CD4-positive, alpha-beta T cell (primary cell): Measurements from ENCODE around the gene POLA2. TPM values are rescaled to one million over a fixed set of nuclear protein-coding genes. Genes with fewer than 3 reads are reported as not detected.

Source experiments
- ATAC-seq: fragments of 200-7000 bp; cut with Tn5 transposase; one replicate; pipeline ENCODE4 v1.10.0; 2022; ENCODE audit warnings: mild to moderate bottlenecking; ENCODE audit not compliant: poor library complexity
- CTCF ChIA-PET: fragments of 350-600 bp; sonication (Branson Sonifier 250); formaldehyde crosslinking; loops from one replicate; lab custom pipeline; 2021; ENCODE audit warnings: antibody characterized with exemption, inconsistent platforms; lab: Charles Lee
- POLR2A ChIA-PET: fragments of 350-600 bp; sonication (Branson Sonifier 250); formaldehyde crosslinking; loops from one replicate; lab custom pipeline; 2021; ENCODE audit warnings: antibody characterized with exemption, inconsistent platforms; lab: Charles Lee
- DNase-seq, 14 experiments: peaks; one replicate each; pipeline ENCODE4 v3.0.0-alpha.2; 2013 to 2020; ENCODE audit warnings: mixed read lengths in 2 of 14
- H3K27ac ChIP-seq, 2 donors: one replicate each; pipeline versions ENCODE4 v1.5.1 to v1.7.0; 2013; ENCODE audit warnings: low read length in 2 of 2, low read depth in 1 of 2, mild to moderate bottlenecking in 1 of 2
- H3K27me3 ChIP-seq, 2 experiments: 1 replicate in 1 of 2; 2 replicates in 1 of 2; pipeline versions ENCODE4 v1.6.1 to v1.7.0; 2013; ENCODE audit warnings: low read length in 2 of 2, control low read depth in 1 of 2, mild to moderate bottlenecking in 1 of 2, moderate library complexity in 1 of 2; ENCODE audit not compliant: insufficient read depth in 2 of 2, control insufficient read depth in 1 of 2
- H3K36me3 ChIP-seq: one replicate; pipeline ENCODE4 v1.6.1; 2013; ENCODE audit warnings: low read length, control low read depth; ENCODE audit not compliant: insufficient read depth
- H3K4me1 ChIP-seq: one replicate; pipeline ENCODE4 v1.6.1; 2013; ENCODE audit warnings: low read length, control low read depth; ENCODE audit not compliant: insufficient read depth
- H3K4me3 ChIP-seq: one replicate; pipeline ENCODE4 v1.5.1; 2013; ENCODE audit warnings: mild to moderate bottlenecking, low read length, moderate library complexity
- H3K9me3 ChIP-seq, 2 experiments: 1 replicate in 1 of 2; 2 replicates in 1 of 2; pipeline versions ENCODE4 v1.6.1 to v1.7.0; 2013; ENCODE audit warnings: low read length in 2 of 2, mild to moderate bottlenecking in 2 of 2, control low read depth in 1 of 2, moderate library complexity in 1 of 2; ENCODE audit not compliant: control insufficient read depth in 1 of 2, insufficient read depth in 1 of 2
- H3K27ac Mint-ChIP-seq: one replicate; pipeline ENCODE4 v1.8.0; 2020; ENCODE audit warnings: mixed read lengths
- H3K27me3 Mint-ChIP-seq: one replicate; pipeline ENCODE4 v1.8.0; 2021; ENCODE audit warnings: mixed read lengths
- H3K36me3 Mint-ChIP-seq: one replicate; pipeline ENCODE4 v1.8.0; 2021; ENCODE audit warnings: low read depth, mixed read lengths
- H3K4me1 Mint-ChIP-seq: one replicate; pipeline ENCODE4 v1.8.0; 2021; ENCODE audit warnings: low read depth, mixed read lengths
- H3K4me3 Mint-ChIP-seq: one replicate; pipeline ENCODE4 v1.8.0; 2020; ENCODE audit warnings: mild to moderate bottlenecking, mixed read lengths
- H3K9me3 Mint-ChIP-seq: one replicate; pipeline ENCODE4 v1.8.0; 2020; ENCODE audit warnings: mixed read lengths
- intact Hi-C, 2 experiments: fragments of 100-400 bp; cut with DNase I in 1 of 2; cut with micrococcal nuclease in 1 of 2; formaldehyde crosslinking; loops; one replicate each; pipeline versions ENCODE4 v1.15.1 to v1.9.0; 2023 to 2025; cut with DNase I, micrococcal nuclease
- total RNA-seq, 174 experiments: library from RNA in 2 of 174; stranded (reverse) in 2 of 174; gene quantifications; one replicate each; pipeline ENCODE4 v1.2.3 and lab custom pipeline; 2021 to 2026
- TF ChIP-seq, protein P1 (sequence below): fragments of 200-600 bp; IDR thresholded peaks from one replicate; pipeline ENCODE4 v1.8.0; 2022; ENCODE audit warnings: antibody characterized with exemption, mild to moderate bottlenecking

Gene POLA2
- total RNA-seq, 2 experiments from 2014 or later: 9.6 to 10.6 TPM

DNA sequence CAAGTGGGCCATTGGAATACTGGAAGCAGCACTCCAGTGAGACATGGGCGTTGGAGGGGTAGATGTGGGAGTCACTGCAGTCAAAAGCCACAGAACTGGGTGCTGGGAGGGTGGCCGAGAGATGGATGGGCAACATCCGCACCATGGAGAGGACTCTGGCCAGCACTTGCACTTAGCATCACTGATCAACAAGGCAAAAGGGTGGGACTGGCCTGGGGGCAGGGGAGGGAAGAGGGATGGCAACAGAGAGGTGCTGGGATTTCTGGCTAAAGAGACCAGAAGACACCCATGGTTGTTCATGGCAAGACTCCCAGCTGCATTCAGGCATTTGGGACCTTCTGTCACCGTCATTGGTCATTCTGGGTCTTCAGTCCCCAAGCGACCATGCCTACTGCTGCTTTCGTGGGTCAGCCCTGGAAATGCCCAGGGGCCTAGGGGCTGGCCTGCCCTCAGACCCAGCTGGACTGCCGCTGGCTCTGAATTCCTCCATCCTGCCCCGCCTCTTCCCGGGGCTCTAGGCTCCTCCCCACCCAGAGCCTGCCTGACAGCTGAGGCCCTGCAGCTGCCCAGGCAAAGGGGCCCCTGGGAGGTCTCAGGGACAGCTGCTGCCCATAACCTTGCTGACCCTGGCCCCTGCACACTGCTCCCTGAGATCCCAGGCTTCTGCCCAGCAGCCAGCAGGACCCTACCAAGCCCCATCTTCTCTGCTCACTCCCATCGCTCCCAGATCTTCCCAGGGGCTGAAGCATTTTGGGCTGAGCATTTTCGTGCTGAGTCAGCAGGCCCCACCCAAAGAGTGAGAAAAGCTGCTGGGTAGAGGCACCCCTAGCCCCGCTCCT lies 39.9 kb downstream of the POLA2 start:
- no peaks in the 10 kb centered on the region for H3K9me3 Mint-ChIP-seq
- ChIA-PET CTCF (no interaction called here), POLR2A (no interaction called here)
- Histone ChIP-seq H3K9me3 (no peaks in the 10 kb centered on the region), H3K4me3 (no peak overlapping the region), H3K27ac (no peak overlapping the region), H3K27me3 (no peaks in the 10 kb centered on the region), H3K4me1 (no peaks in the 10 kb centered on the region), H3K36me3 (peaks cover 7% of the 10 kb centered on the region)
- ATAC-seq: no peak
- no peak for DNase-seq
- H3K27me3 Mint-ChIP-seq: no peaks in the 10 kb centered on the region
- TF ChIP-seq, protein P1, sequence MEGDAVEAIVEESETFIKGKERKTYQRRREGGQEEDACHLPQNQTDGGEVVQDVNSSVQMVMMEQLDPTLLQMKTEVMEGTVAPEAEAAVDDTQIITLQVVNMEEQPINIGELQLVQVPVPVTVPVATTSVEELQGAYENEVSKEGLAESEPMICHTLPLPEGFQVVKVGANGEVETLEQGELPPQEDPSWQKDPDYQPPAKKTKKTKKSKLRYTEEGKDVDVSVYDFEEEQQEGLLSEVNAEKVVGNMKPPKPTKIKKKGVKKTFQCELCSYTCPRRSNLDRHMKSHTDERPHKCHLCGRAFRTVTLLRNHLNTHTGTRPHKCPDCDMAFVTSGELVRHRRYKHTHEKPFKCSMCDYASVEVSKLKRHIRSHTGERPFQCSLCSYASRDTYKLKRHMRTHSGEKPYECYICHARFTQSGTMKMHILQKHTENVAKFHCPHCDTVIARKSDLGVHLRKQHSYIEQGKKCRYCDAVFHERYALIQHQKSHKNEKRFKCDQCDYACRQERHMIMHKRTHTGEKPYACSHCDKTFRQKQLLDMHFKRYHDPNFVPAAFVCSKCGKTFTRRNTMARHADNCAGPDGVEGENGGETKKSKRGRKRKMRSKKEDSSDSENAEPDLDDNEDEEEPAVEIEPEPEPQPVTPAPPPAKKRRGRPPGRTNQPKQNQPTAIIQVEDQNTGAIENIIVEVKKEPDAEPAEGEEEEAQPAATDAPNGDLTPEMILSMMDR: no peak
- H3K27ac Mint-ChIP-seq: no peak overlapping the region
- intact Hi-C loops: no loop called here
- no peak overlapping the region for H3K4me3 Mint-ChIP-seq
- no peaks in the 10 kb centered on the region for H3K4me1 Mint-ChIP-seq
- peaks cover 5% of the 10 kb centered on the region for H3K36me3 Mint-ChIP-seq

DNA sequence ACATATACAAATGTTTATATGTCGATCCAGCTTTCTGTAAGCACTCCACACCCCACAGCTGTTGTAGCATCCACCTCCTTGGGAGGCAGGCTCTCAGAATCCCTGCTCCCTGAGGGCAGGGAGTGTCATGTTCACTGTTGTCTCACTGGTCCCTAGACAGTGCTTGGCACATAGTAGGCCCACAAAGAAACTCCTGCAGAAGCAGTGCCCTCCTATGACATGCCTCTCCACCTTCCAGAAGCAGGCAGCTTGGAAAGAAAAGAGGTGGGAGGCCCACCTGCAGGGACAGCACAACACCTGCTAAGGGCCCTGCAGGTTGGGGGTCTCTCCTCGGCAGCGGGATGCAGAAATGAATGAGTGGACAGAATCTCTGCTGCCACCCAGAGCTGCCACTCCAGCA lies 41.8 kb downstream of the POLA2 start:
- Mint-ChIP-seq H3K4me1 (no peaks in the 10 kb centered on the region), H3K36me3 (no peaks in the 10 kb centered on the region), H3K27me3 (no peaks in the 10 kb centered on the region), H3K4me3 (no peak overlapping the region), H3K9me3 (no peaks in the 10 kb centered on the region), H3K27ac (no peak overlapping the region)
- Histone ChIP-seq H3K27me3 (no peaks in the 10 kb centered on the region), H3K4me1 (no peaks in the 10 kb centered on the region), H3K4me3 (no peak overlapping the region), H3K9me3 (no peaks in the 10 kb centered on the region), H3K36me3 (no peaks in the 10 kb centered on the region), H3K27ac (no peak overlapping the region)
- POLR2A ChIA-PET: no interaction called here
- TF ChIP-seq, protein P1: no peak
- intact Hi-C loops: no loop called here
- DNase-seq (no peak), ATAC-seq (no peak)
- CTCF ChIA-PET: no interaction called here

DNA sequence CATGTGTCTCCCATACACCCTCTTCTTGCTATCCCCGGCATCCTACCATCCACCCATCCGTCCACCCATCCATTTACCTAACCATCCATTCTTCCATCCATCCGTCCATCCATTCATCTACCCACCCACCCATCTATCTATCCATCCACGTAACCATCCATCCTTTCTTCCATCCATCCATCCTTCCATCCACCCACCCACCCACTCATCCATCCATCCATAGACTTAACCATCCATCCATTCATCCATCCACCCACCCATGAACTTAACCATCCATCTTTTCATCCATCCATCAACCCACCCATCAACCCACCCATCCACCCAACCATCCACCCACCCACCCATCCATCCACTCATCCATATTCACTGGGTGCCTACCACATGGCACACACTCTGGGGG lies 42.3 kb downstream of the POLA2 start:
- ChIA-PET CTCF (no interaction called here), POLR2A (no interaction called here)
- no peaks in the 10 kb centered on the region for H3K27me3 Mint-ChIP-seq
- no peak overlapping the region for H3K4me3 Mint-ChIP-seq
- H3K4me1 Mint-ChIP-seq: no peaks in the 10 kb centered on the region
- no peaks in the 10 kb centered on the region for H3K36me3 Mint-ChIP-seq
- no peak overlapping the region for H3K27ac Mint-ChIP-seq
- TF ChIP-seq, protein P1: no peak
- H3K36me3 ChIP-seq: no peaks in the 10 kb centered on the region
- H3K9me3 Mint-ChIP-seq: no peaks in the 10 kb centered on the region
- H3K27me3 ChIP-seq: no peaks in the 10 kb centered on the region
- DNase-seq (no peak), ATAC-seq (no peak)
- intact Hi-C loops: no loop called here
- H3K9me3 ChIP-seq: no peaks in the 10 kb centered on the region
- no peak overlapping the region for H3K4me3 ChIP-seq
- H3K4me1 ChIP-seq: no peaks in the 10 kb centered on the region
- no peak overlapping the region for H3K27ac ChIP-seq
